ENCODE data around the gene BPNT1.
"Not testable (repeated sequence)": the region's sequence is repeated elsewhere in the genome, so short reads cannot be mapped to it uniquely, and the experiment has no call there.

The BPNT1 gene, protein sequence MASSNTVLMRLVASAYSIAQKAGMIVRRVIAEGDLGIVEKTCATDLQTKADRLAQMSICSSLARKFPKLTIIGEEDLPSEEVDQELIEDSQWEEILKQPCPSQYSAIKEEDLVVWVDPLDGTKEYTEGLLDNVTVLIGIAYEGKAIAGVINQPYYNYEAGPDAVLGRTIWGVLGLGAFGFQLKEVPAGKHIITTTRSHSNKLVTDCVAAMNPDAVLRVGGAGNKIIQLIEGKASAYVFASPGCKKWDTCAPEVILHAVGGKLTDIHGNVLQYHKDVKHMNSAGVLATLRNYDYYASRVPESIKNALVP
- 12.1 to 30.5 (median 22.2) reads per million in 9 experiments for total RNA-seq

DNA sequence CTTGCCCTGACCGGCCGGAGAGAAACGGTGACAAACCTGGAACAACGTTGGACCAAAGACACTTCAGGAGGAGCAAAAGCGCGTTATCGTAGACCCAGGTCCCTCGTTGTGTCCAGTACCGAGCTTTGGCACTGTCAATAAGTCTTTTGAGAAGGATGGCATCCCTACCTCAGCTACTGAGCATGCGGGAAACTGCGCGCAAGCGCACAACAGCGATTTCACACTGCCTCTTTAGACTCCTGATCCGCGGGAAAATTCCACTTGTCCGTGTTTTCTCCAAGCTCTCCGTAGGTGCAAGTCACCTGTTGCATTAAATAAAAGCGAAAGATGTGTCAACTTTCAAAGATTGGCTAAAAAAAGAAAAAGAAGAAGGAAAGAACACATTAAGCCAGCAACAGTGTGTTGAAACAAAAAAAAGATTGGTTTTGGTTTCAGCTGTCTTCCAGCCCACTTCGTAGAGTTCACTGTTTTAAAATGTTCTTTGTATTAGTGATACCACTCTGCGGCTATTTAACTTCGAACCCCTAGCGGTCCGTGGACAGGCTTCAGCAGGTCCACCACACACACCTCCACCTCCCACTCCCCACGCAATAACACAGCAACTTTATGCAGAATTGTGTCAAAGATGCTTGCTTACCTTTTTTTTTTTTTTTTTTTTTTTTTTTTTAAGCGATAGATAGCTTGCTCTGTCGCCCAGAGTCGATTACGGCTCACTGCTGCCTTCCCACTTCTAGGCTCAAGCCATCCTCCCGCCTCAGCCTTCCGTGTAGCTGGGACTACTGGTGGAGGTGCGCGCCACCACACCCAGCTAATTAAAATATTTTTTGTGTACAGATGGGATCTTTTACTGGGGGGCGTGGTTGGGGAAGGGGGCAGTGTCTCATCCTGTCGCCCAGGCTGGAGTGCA, at the start of gene BPNT1:
BPNT1 (minus strand) TSS at position 139 of the 907 bp plus-strand sequence. CDS start 9,942 bp downstream, outside the sequence.
- Mint-ChIP-seq H3K36me3 (ENCODE audit: insufficient read depth) (peaks cover 16% of the 10 kb centered on the region), H3K4me1 (ENCODE audit: low read depth in 2 of 2) (peaks cover 6 to 8% of the 10 kb centered on the region in 2 donors), H3K4me3 (peak within 1 kb of the TSS; percentile 92 to 97), H3K9me3 (no peaks in the 10 kb centered on the region), H3K27me3 (no peaks in the 10 kb centered on the region), H3K27ac (peak within 1 kb of the TSS; percentile 75 to 91)
- ATAC-seq (replicated peaks) (peak; percentile 70), DNase-seq (peak; percentile 99)

DNA sequence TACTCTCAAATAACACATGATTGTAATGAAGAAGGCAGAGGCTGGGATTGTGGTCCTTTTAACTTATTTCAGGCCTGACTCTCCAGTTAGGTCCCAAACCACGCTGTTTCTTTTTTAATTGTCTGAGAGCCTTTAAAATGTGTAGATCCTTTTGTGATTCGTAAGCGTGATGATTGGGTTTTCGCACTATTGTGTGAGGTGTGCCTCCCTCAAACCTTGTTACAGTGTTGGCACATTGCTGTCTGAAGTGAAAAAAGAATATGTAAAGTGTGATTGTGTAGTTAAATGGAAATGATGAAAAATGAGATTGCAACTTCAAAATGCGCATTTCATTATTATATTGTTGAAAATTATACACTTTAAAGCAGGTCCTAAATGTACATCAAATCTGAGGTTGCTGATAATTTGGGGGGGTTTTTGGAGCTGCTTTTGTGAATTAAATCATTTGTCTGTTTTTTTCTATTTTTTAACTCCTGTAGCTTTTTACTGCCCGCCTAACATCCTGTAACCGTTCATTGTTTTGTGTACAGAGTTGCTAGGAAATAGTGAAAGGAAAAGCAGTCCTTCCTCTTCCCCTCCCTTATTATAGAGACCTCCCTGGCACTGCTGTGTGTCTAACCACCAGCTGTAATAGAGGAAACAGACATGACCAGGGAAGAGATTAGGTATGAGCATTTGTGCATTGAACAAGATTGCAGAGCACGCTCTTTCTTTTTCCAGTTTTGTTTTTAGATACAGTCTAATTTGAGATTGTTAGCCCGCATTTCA, 47.6 kb upstream of the BPNT1 start:
- DNase-seq = no peak
- peaks cover 82% of the 10 kb centered on the region for H3K36me3 Mint-ChIP-seq (ENCODE audit: insufficient read depth)
- H3K4me1 Mint-ChIP-seq (ENCODE audit: low read depth in 2 of 2) = peaks cover 3 to 11% of the 10 kb centered on the region in 2 donors
- H3K27me3 Mint-ChIP-seq = no peaks in the 10 kb centered on the region
- ATAC-seq (replicated peaks) = peak; percentile 97
- H3K9me3 Mint-ChIP-seq = no peaks in the 10 kb centered on the region
- H3K27ac Mint-ChIP-seq = peak overlapping the region; percentile 67 to 83
- H3K4me3 Mint-ChIP-seq = peak overlapping the region in 1 of 2 donors; percentile 32

DNA sequence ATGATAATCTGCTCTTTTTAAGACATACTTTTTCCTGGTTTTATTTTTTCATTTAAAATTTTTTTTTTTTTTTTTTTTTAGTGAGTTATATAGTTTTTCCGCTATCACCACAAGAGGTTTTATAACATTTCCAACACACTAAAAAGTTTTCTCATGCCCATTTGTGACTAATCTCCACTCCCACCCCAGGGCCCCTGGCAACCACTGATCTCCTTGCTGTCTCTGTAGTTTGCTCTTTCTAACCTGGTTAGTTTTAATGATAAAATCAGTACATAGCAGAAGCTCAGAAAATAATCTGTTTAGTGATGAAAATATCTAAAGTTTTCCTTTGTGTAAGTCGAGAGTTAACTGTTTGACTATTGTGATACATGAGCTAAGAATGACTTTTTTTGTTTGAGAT, 46.2 kb upstream of the BPNT1 start:
- no peak for DNase-seq

DNA sequence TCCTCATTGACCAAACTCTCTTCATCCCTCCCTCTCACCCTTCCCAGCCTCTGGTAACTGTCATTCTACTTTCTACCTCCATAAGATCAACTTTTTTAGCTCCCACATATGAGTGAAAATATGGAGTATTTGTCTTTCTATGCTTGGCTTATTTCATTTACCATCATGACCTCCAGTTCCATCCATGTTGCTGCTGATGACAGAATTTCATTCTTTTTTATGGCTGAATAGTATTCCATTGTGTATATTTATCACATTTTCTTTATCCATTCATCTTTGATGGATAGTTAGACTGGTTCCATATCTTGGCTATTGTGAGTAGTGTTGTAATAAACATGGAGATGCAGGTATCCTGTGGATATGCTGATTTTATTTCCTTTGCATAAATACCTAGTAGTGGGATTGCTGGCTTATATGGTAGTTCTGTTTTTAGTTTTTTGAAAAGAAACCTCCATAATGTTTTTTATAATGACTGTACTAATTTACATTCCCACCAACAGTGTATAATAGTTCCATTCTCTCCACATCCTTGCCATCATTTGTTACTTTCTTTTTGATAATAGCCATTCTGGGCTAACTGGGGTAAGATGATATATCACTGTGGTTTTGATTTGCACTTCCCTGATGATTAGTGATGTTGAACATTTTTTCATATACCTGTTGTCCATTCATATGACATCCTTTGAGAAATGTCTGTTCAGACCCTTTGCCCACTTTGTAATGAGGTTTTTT, 40.1 kb upstream of the BPNT1 start:
- peak overlapping the region in 1 of 2 donors; percentile 16 for H3K27ac Mint-ChIP-seq
- no peak for DNase-seq
- ATAC-seq (replicated peaks) = no peak
- H3K4me1 Mint-ChIP-seq (ENCODE audit: low read depth in 2 of 2) = peaks cover 3 to 18% of the 10 kb centered on the region in 2 donors
- H3K36me3 Mint-ChIP-seq (ENCODE audit: insufficient read depth) = peaks cover 51% of the 10 kb centered on the region
- H3K27me3 Mint-ChIP-seq = no peaks in the 10 kb centered on the region
- H3K4me3 Mint-ChIP-seq = no peak overlapping the region
- H3K9me3 Mint-ChIP-seq = peaks cover 0 to 5% of the 10 kb centered on the region in 2 donors

More for the DNA sequence above, 46.2 kb upstream of the BPNT1 start:
- peaks cover 3 to 15% of the 10 kb centered on the region in 2 donors for H3K4me1 Mint-ChIP-seq (ENCODE audit: low read depth in 2 of 2)
- no peak for ATAC-seq (replicated peaks)
- peaks cover 74% of the 10 kb centered on the region for H3K36me3 Mint-ChIP-seq (ENCODE audit: insufficient read depth)
- H3K27me3 Mint-ChIP-seq = no peaks in the 10 kb centered on the region
- no peaks in the 10 kb centered on the region for H3K9me3 Mint-ChIP-seq
- H3K4me3 Mint-ChIP-seq = no peak overlapping the region
- H3K27ac Mint-ChIP-seq = peak overlapping the region; percentile 67 to 83

DNA sequence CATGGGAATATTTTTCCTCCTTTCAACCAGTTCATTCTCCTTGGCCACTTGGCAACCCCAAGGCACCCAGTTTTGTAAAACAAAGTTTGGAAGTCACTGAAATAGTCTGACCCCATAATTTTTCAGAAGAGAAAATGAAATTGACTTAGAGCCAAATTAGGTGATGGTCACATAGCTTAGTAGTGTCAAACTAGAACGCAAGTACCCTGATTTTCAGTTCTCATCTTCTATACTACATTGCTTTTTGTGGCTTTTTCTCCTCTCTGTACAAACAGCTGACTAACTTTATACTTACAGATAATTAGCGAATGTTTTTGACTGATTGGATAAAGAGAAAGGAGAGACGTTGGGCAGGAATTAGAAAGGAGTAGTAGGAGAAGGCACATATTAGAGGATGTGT, 37.5 kb upstream of the BPNT1 start:
- H3K9me3 Mint-ChIP-seq = peaks cover 0 to 5% of the 10 kb centered on the region in 2 donors
- H3K36me3 Mint-ChIP-seq (ENCODE audit: insufficient read depth) = peaks cover 41% of the 10 kb centered on the region
- H3K4me3 Mint-ChIP-seq = no peak overlapping the region
- H3K4me1 Mint-ChIP-seq (ENCODE audit: low read depth in 2 of 2) = peaks cover 4 to 21% of the 10 kb centered on the region in 2 donors
- ATAC-seq (replicated peaks) (no peak), DNase-seq (no peak)
- H3K27me3 Mint-ChIP-seq = no peaks in the 10 kb centered on the region
- no peak overlapping the region for H3K27ac Mint-ChIP-seq

DNA sequence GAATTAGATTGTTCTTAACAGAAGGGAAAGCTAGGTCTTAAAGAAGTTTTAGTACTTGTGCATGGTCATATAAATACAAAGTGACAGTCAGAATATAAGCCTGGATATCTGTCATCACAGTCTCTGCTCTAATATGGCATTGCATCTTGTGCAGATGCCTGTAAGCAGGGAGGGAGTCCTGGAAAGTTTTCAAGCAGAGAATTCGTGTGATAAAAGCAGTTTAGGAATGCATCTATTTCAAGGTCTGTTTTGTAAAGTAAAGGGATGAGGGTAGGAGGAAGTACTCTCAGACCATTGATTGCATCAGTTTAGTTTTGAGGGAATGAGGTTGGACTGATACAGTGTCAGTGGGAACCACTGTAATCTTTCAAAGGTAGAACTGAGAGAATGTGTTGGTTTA, 35.0 kb upstream of the BPNT1 start:
- DNase-seq (no peak), ATAC-seq (replicated peaks) (no peak)
- Mint-ChIP-seq H3K36me3 (ENCODE audit: insufficient read depth) (peaks cover 37% of the 10 kb centered on the region), H3K4me3 (no peak overlapping the region), H3K9me3 (peaks cover 0 to 3% of the 10 kb centered on the region in 2 donors), H3K4me1 (ENCODE audit: low read depth in 2 of 2) (peaks cover 3 to 11% of the 10 kb centered on the region in 2 donors), H3K27ac (peak overlapping the region in 1 of 2 donors; percentile 25), H3K27me3 (no peaks in the 10 kb centered on the region)

DNA sequence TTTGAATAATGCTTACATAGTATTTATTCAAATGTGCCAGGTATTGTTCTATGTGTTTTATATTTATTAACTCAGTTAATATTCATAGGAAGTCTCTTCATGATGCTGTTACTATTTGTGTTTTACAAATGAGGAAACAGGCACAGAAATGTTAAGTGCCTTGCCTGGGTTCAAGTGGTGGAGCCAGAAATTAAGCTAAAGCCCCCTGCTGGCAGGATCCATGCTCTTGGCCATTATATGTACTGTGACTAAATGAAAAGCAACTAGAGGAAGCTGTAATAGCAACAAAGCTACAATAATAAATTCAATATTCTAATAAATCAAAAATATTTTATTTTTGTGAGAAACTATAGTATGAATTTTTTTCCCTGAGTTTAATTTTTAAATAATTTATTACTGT, 34.3 kb upstream of the BPNT1 start:
- ATAC-seq (replicated peaks) (no peak), DNase-seq (no peak)

DNA sequence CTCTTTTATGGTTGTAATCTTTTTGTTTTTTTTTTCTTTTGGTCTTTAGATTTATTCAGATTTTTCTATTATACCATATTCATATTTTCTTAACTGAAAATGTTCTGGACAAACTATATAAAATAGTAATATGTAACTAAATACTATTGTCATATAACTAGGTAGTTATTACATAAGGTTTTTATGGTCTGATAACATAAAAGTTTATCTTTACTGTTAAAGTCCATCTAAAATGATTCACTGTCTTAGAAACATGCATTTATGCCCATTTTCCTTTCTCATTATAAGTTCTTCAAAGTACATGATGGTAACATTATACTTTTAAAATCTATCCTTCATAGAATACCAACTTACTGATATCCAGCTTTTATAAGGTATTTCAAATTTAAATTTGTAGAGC, 33.5 kb upstream of the BPNT1 start:
- H3K9me3 Mint-ChIP-seq = no peaks in the 10 kb centered on the region
- no peaks in the 10 kb centered on the region for H3K27me3 Mint-ChIP-seq
- peaks cover 36% of the 10 kb centered on the region for H3K36me3 Mint-ChIP-seq (ENCODE audit: insufficient read depth)
- ATAC-seq (replicated peaks) = no peak
- H3K27ac Mint-ChIP-seq = no peak overlapping the region
- no peak for DNase-seq
- H3K4me1 Mint-ChIP-seq (ENCODE audit: low read depth in 2 of 2) = peaks cover 3 to 9% of the 10 kb centered on the region in 2 donors
- no peak overlapping the region for H3K4me3 Mint-ChIP-seq

More for the DNA sequence above, 34.3 kb upstream of the BPNT1 start:
- no peaks in the 10 kb centered on the region for H3K27me3 Mint-ChIP-seq
- H3K4me3 Mint-ChIP-seq = no peak overlapping the region
- H3K36me3 Mint-ChIP-seq (ENCODE audit: insufficient read depth) = peaks cover 35% of the 10 kb centered on the region
- no peaks in the 10 kb centered on the region for H3K9me3 Mint-ChIP-seq
- H3K27ac Mint-ChIP-seq = no peak overlapping the region
- peaks cover 3 to 9% of the 10 kb centered on the region in 2 donors for H3K4me1 Mint-ChIP-seq (ENCODE audit: low read depth in 2 of 2)

DNA sequence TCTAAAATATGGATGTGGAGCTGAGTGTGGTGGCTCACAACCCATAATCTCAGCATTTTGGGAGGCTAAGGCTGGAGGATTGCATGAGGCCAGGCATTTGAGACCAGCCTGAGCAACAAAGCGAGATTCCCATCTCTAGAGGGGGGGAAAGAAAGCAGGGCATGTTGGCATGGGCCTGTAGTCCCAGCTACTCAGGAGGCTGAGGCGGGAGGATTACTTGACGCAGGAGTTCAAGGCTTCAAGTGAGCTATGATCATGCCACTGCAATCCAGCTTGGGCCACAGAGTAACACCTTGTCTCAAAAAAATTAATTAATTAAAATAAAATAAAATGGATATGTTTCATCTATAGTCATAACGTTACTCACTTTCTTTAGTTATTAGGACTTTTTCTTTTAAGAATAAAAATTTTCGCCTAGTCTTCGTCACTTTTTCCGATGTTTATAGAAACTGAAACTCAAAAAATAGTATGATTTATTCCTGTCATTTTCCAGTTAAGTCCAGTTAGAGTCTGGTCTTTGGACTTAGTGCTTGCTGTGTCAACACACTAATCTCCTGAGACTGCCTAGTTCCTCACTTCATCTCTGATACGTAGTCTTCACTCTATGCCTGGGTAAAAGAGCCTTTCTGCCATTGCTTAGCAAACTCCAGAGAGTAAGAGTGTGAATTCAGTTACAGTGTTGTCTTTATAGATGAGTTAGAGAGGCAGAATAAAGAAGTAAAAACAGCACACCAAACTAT, 32.4 kb upstream of the BPNT1 start:
- H3K27me3 Mint-ChIP-seq = no peaks in the 10 kb centered on the region
- H3K4me1 Mint-ChIP-seq (ENCODE audit: low read depth in 2 of 2) = peaks cover 3 to 9% of the 10 kb centered on the region in 2 donors
- H3K4me3 Mint-ChIP-seq = no peak overlapping the region
- no peak for DNase-seq
- H3K9me3 Mint-ChIP-seq = no peaks in the 10 kb centered on the region
- no peak for ATAC-seq (replicated peaks)
- peaks cover 41% of the 10 kb centered on the region for H3K36me3 Mint-ChIP-seq (ENCODE audit: insufficient read depth)
- peak overlapping the region; percentile 20 to 23 for H3K27ac Mint-ChIP-seq

DNA sequence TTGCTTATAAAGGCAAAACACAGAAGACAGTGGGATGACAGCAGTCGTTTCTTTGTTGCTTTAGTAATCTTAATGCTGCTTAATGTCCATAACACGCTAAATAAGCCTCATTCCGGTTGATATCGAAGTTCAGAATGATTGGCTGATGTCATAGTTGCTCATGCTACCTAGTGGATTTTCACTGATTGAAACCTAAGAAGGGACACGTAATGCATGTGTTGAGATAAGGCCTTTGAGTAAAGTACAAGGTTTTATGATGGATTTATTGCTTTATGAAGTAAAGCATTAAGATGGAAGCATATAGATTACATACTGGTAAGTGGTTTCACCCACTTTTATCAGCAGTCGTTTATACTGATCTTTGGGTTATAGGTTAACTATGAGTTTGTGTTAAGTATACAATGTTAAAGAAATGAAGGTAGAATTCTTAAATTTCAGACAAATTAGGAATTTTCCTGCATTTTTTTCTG, 29.5 kb upstream of the BPNT1 start:
- H3K4me3 Mint-ChIP-seq = no peak overlapping the region
- ATAC-seq (replicated peaks) = no peak
- peaks cover 50% of the 10 kb centered on the region for H3K36me3 Mint-ChIP-seq (ENCODE audit: insufficient read depth)
- H3K9me3 Mint-ChIP-seq = no peaks in the 10 kb centered on the region
- no peak overlapping the region for H3K27ac Mint-ChIP-seq
- H3K4me1 Mint-ChIP-seq (ENCODE audit: low read depth in 2 of 2) = peaks cover 3 to 6% of the 10 kb centered on the region in 2 donors
- no peaks in the 10 kb centered on the region for H3K27me3 Mint-ChIP-seq
- DNase-seq = no peak

DNA sequence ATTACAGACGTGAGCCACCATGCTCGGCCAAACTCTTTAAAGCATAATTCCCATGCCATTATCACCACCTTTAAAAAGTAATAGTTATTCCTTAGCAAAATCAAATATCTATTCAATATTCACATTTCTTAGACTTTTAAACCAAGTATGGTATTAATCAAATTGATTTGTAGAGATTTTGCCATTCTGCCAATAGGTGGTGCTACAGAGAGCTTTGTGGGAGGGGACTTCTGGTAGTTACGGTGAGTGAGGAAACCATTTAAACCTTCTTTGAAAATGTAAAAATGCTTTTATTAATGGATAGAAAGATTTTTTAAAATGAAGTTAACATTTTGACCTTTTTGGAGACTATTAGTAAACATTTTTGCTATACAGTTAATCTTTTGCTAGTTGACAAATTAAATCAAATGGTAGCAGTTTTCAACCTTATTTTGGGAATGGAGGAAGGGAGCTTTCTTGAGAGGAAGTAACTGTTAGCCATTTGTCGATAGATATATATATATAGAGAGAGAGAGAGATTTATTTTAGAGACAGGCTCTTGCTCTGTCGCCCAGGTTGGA, 23.6 kb upstream of the BPNT1 start:
- Mint-ChIP-seq H3K9me3 (no peaks in the 10 kb centered on the region), H3K36me3 (ENCODE audit: insufficient read depth) (peaks cover 75% of the 10 kb centered on the region), H3K27me3 (no peaks in the 10 kb centered on the region), H3K4me3 (peak overlapping the region; percentile 46 to 59), H3K27ac (peak overlapping the region; percentile 22 to 50), H3K4me1 (ENCODE audit: low read depth in 2 of 2) (peaks cover 4 to 9% of the 10 kb centered on the region in 2 donors)
- peak; percentile 33 to 36 (median 35) for DNase-seq
- ATAC-seq (replicated peaks) = peak; percentile 84

DNA sequence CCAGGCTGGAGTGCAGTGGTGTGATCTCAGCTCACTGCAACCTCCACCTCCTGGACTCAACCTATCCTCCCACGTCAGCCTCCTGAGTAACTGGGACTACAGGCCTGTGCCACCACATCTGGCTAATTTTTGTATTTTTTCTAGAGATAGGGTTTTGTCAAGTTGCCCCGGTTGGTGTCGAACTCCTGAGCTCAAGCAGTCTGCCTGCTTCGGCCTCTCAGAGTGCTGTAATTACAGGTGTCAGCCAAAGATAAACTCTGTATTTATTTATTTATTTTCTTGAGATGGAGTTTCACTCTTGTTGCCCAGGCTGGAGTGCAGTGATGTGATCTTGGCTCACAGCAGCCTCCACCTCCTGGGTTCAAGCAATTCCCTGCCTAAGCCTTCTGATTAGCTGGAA, 23.0 kb upstream of the BPNT1 start:
- not testable (repeated sequence) for DNase-seq; H3K4me3 Mint-ChIP-seq; H3K4me1 Mint-ChIP-seq (ENCODE audit: low read depth in 2 of 2); H3K27ac Mint-ChIP-seq; H3K27me3 Mint-ChIP-seq; H3K9me3 Mint-ChIP-seq; ATAC-seq (replicated peaks)
- peaks cover 78% of the 10 kb centered on the region for H3K36me3 Mint-ChIP-seq (ENCODE audit: insufficient read depth)
